ENCODE measurements around the gene GNAO1. TPM values are rescaled to one million over a fixed set of nuclear protein-coding genes. Genes with fewer than 3 reads are reported as not detected.

Gene GNAO1
- total and polyA plus RNA-seq, 7 donors = 0.69 to 67.0 (median 28.8) TPM

- Histone ChIP-seq H3K4me3 (no peak overlapping the region), H3K27ac (no peak overlapping the region), H3K36me3 (peaks cover 0 to 61% (median 22%) of the 10 kb centered on the region in 4 donors), H3K4me1 (no peaks in the 10 kb centered on the region), H3K9me3 (no peaks in the 10 kb centered on the region), H3K27me3 (no peaks in the 10 kb centered on the region)
- no peak for DNase-seq
- TF ChIP-seq CTCF (IDR thresholded peaks at IDR 0.05) (no peak), POLR2AphosphoS5 (IDR thresholded peaks at IDR 0.05) (no peak), POLR2A (IDR thresholded peaks at IDR 0.05) (no peak), EP300 (IDR thresholded peaks at IDR 0.05) (no peak)
- intact Hi-C loops (cut with DNase I) = no loop called here
- WGBS, 2 donors = 86 to 92% methylated on average over 25 of the region's 25 CpGs
Observed at GRCh38 chr16:56348168-56349085, 157.1 kb downstream of the GNAO1 start.

- WGBS, 2 donors = 95 to 96% methylated on average over 2 of the region's 2 CpGs
- no peak for DNase-seq
Observed at GRCh38 chr16:56349086-56349415, 157.8 kb downstream of the GNAO1 start.

GRCh38 chr16:56349711-56350161, 158.4 kb downstream of the GNAO1 start:
- Histone ChIP-seq H3K9me3 (no peaks in the 10 kb centered on the region), H3K27me3 (no peaks in the 10 kb centered on the region), H3K4me3 (no peak overlapping the region), H3K4me1 (no peaks in the 10 kb centered on the region), H3K36me3 (peaks cover 0 to 48% (median 11%) of the 10 kb centered on the region in 4 donors), H3K27ac (no peak overlapping the region)
- DNase-seq = no peak
- WGBS, 2 donors = 93% methylated on average over 16 of the region's 16 CpGs
- TF ChIP-seq EP300 (IDR thresholded peaks at IDR 0.05) (no peak), POLR2AphosphoS5 (IDR thresholded peaks at IDR 0.05) (no peak), POLR2A (IDR thresholded peaks at IDR 0.05) (no peak), CTCF (IDR thresholded peaks at IDR 0.05) (no peak)
- intact Hi-C loops (cut with DNase I) = no loop called here

More at GRCh38 chr16:56349086-56349415, 157.8 kb downstream of the GNAO1 start:
- Histone ChIP-seq H3K27me3 (no peaks in the 10 kb centered on the region), H3K4me1 (no peaks in the 10 kb centered on the region), H3K27ac (no peak overlapping the region), H3K4me3 (no peak overlapping the region), H3K9me3 (no peaks in the 10 kb centered on the region), H3K36me3 (peaks cover 0 to 55% (median 18%) of the 10 kb centered on the region in 4 donors)
- TF ChIP-seq POLR2A (IDR thresholded peaks at IDR 0.05) = no peak
- intact Hi-C loops (cut with DNase I) = no loop called here

- DNase-seq = peak; percentile 33
Observed at GRCh38 chr16:56350491-56351405, 159.5 kb downstream of the GNAO1 start.

More at GRCh38 chr16:56350491-56351405, 159.5 kb downstream of the GNAO1 start:
- Histone ChIP-seq H3K9me3 (no peaks in the 10 kb centered on the region), H3K27me3 (no peaks in the 10 kb centered on the region), H3K27ac (no peak overlapping the region), H3K36me3 (peaks cover 0 to 38% (median 1%) of the 10 kb centered on the region in 4 donors), H3K4me1 (peaks cover 0 to 2% (median 1%) of the 10 kb centered on the region in 4 donors), H3K4me3 (no peak overlapping the region)
- intact Hi-C loops (cut with DNase I) = no loop called here
- TF ChIP-seq EP300 (IDR thresholded peaks at IDR 0.05) = no peak
- no peak for TF ChIP-seq POLR2AphosphoS5 (IDR thresholded peaks at IDR 0.05)
- TF ChIP-seq POLR2A (IDR thresholded peaks at IDR 0.05) = no peak
- TF ChIP-seq CTCF (IDR thresholded peaks at IDR 0.05) = no peak
- WGBS, 2 donors = 86 to 88% methylated on average over 22 of the region's 22 CpGs
